SH-SY5Y (cell line): ENCODE results near the gene XXYLT1.

Source experiments
- GATA2 ChIP-seq: IDR thresholded peaks from 2 replicates; pipeline ENCODE4 v1.6.1; 2011; ENCODE audit warnings: mild to moderate bottlenecking, low read depth, low read length
- GATA3 ChIP-seq: IDR thresholded peaks from 2 replicates; pipeline ENCODE4 v1.6.1; 2011; ENCODE audit warnings: low read depth, mild to moderate bottlenecking, low read length, moderate library complexity

GRCh38 chr3:195096484-195097330 is 174.3 kb downstream of the XXYLT1 start:
- TF ChIP-seq GATA3 = no peak
- no peak for TF ChIP-seq GATA2
